Body of pancreas (tissue), 4 donors: ENCODE measurements around the gene ITGA8. TPM values are rescaled to one million over a fixed set of nuclear protein-coding genes. Genes with fewer than 3 reads are reported as not detected.
"Not testable (repeated sequence)": the region's sequence is repeated elsewhere in the genome, so short reads cannot be mapped to it uniquely, and the experiment has no call there.

ENCODE experiments used
- ATAC-seq: fragments of 150-250 bp; one replicate; pipeline ENCODE4 v1.9.1; 2016
- DNase-seq, 4 donors: peaks; one replicate each; pipeline ENCODE4 v3.0.0-alpha.2; 2019
- H3K27ac ChIP-seq, 4 donors: fragments of 200-600 bp; sonication (generic); 1 replicate in 3 of 4; 2 replicates in 1 of 4; pipeline versions ENCODE4 v1.5.1 to v1.6.1; 2016 to 2019; ENCODE audit warnings: mild to moderate bottlenecking in 1 of 4, mixed read lengths in 1 of 4, moderate library complexity in 1 of 4
- H3K27me3 ChIP-seq, 2 donors: fragments of 200-600 bp; sonication (generic); one replicate each; pipeline ENCODE4 v1.6.0; 2016; ENCODE audit warnings: mild to moderate bottlenecking in 1 of 2
- H3K36me3 ChIP-seq, 2 donors: fragments of 200-600 bp; sonication (generic); replicated peaks in 1 of 2; 2 replicates each; pipeline ENCODE4 v1.5.1; 2016; ENCODE audit warnings: low read depth in 2 of 2; ENCODE audit not compliant: insufficient read depth in 1 of 2
- H3K4me1 ChIP-seq: fragments of 200-600 bp; sonication (generic); one replicate; pipeline ENCODE4 v1.6.0; 2016
- H3K4me3 ChIP-seq, 2 donors: fragments of 200-600 bp; sonication (generic); 1 replicate in 1 of 2; 2 replicates in 1 of 2; pipeline ENCODE4 v1.5.1; 2016 to 2019
- H3K9me3 ChIP-seq, 3 donors: fragments of 200-600 bp; sonication (generic); 1 replicate in 2 of 3; 2 replicates in 1 of 3; pipeline ENCODE4 v1.5.1; 2016
- POLR2A ChIP-seq, 3 donors: fragments of 450-650 bp; IDR thresholded peaks; one replicate each; pipeline ENCODE4 v1.6.1; 2016; ENCODE audit warnings: antibody characterized with exemption in 3 of 3, mild to moderate bottlenecking in 2 of 3
- WGBS, 2 donors: methylation state at CpG; one replicate each; pipeline ENCODE4 v1.1.5; 2017; 5-methylcytosine and 5-hydroxymethylcytosine counted together
- intact Hi-C: fragments of 100-400 bp; cut with DNase I; formaldehyde crosslinking; loops from one replicate; pipeline ENCODE4 v1.15.1; 2023
- total RNA-seq, 2 donors: library from RNA; depleted of rRNA; stranded (reverse); fragments of >200 nt; gene quantifications; one replicate each; pipeline ENCODE4 v1.1.0, GENCODE V29; 2016
- TF ChIP-seq, protein P1 (sequence below), 7 experiments: fragments of 450-650 bp in 4 of 7; fragments of 200-600 bp in 3 of 7; sonication (generic) in 3 of 7; IDR thresholded peaks; one replicate each; pipeline ENCODE4 v1.5.1; 2016 to 2019; ENCODE audit warnings: antibody characterized with exemption in 7 of 7

Gene ITGA8
- total RNA-seq, 2 donors from 2014 or later, result 0.66 to 0.78 TPM

DNA sequence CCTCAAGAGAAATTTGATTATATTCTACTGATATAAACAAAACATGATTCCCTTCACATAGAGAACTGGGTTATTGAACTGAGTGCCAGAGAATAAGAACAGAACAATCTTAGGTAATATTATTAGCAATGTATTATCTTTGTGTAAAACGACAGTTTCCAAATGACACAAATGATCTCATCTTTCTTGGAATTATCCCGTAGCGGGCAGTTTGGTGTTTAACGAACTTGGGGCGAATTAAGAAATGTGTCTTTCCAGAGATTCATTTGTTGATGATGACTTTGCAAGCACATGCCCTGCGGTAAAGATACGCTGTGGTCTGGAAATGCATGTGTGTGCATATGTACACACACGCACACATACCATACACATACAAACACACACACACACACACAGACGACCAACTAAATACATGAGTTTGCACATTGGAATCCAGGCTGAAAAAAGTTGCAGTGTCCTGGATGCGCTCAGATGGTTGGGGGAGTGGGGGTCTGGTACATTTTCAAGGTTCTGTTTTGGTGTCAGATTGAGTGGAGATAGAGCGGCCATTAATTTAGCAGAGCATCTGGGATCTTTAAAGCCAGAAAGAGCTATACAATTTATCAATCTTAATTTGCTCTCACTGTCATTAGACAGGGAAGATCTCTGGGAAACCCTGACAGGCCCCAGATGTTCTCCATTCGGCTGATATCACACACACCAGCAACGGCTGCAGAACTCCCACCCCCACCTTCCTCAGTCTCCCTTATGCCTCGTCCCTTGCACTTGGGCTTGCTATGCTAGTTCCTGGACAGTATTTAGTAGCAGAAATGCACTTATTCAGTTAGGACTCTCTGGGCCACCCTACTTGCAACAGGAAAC, 236.3 kb downstream of the ITGA8 start:
- TF ChIP-seq, protein P1, sequence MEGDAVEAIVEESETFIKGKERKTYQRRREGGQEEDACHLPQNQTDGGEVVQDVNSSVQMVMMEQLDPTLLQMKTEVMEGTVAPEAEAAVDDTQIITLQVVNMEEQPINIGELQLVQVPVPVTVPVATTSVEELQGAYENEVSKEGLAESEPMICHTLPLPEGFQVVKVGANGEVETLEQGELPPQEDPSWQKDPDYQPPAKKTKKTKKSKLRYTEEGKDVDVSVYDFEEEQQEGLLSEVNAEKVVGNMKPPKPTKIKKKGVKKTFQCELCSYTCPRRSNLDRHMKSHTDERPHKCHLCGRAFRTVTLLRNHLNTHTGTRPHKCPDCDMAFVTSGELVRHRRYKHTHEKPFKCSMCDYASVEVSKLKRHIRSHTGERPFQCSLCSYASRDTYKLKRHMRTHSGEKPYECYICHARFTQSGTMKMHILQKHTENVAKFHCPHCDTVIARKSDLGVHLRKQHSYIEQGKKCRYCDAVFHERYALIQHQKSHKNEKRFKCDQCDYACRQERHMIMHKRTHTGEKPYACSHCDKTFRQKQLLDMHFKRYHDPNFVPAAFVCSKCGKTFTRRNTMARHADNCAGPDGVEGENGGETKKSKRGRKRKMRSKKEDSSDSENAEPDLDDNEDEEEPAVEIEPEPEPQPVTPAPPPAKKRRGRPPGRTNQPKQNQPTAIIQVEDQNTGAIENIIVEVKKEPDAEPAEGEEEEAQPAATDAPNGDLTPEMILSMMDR (IDR thresholded peaks at IDR 0.05), result no peak
- TF ChIP-seq POLR2A (IDR thresholded peaks at IDR 0.05), result no peak
- H3K4me1 ChIP-seq, result no peaks in the 10 kb centered on the region

DNA sequence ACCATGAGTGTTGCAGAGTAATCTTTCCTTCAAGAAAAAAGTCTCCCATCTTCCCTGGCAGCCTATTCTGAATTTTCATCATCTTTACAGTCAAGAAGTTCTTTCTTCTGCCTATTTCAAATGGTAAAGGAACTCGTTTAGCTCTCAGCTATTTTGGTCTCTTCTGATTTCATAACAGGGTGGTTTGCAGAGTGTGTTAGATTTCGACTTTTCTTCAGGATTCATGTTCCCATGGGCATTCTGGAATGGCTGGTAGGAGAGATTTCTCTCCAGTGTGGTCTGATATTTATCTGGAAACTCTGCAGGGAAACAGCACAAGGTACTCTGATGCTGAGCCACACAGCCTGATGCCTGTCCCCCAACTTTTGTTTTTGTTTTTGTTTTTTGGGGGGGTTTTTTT, 237.6 kb downstream of the ITGA8 start:
- Histone ChIP-seq H3K36me3 (no peaks in the 10 kb centered on the region), H3K27ac (no peak overlapping the region), H3K27me3 (no peaks in the 10 kb centered on the region), H3K4me1 (no peaks in the 10 kb centered on the region), H3K9me3 (no peaks in the 10 kb centered on the region), H3K4me3 (no peak overlapping the region)
- DNase-seq, result no peak
- no peak for ATAC-seq
- WGBS, 2 donors, result 25 to 28% methylated on average over 2 of the region's 2 CpGs
- no peak for TF ChIP-seq POLR2A (IDR thresholded peaks at IDR 0.05)
- TF ChIP-seq, protein P1 (IDR thresholded peaks at IDR 0.05), result no peak
- intact Hi-C loops, result no loop called here

More for the DNA sequence above, 236.3 kb downstream of the ITGA8 start:
- H3K36me3 ChIP-seq, result no peaks in the 10 kb centered on the region
- H3K27ac ChIP-seq, result no peak overlapping the region
- no peak for ATAC-seq
- H3K9me3 ChIP-seq, result no peaks in the 10 kb centered on the region
- no peak for DNase-seq
- 66 to 67% methylated on average over 14 of the region's 14 CpGs for WGBS, 2 donors
- intact Hi-C loops, result no loop called here
- no peaks in the 10 kb centered on the region for H3K27me3 ChIP-seq
- H3K4me3 ChIP-seq, result no peak overlapping the region

DNA sequence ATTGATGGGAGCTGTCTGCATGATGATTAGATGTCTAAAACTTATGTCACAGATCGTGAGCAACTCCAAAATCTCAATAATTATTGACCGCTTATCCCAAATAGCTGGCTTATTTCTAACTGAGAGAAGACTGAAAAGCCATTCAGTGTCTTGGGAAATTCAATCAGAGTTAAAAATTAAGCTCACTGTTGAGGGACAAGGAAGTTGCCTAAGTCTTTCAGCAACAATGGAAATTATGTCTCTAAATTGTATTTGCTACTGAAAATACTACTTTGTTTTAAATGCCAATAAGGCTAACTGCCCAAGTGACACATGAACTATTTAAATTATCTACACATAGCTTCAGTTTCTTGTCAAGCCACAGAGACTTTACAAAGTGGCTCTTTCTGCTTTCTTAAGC, 240.8 kb downstream of the ITGA8 start:
- no peaks in the 10 kb centered on the region for H3K36me3 ChIP-seq
- H3K4me3 ChIP-seq, result no peak overlapping the region
- H3K27me3 ChIP-seq, result no peaks in the 10 kb centered on the region
- ATAC-seq (no peak), DNase-seq (no peak)
- intact Hi-C loops, result no loop called here
- TF ChIP-seq POLR2A (IDR thresholded peaks at IDR 0.05), result no peak
- H3K27ac ChIP-seq, result no peak overlapping the region
- no peaks in the 10 kb centered on the region for H3K4me1 ChIP-seq
- H3K9me3 ChIP-seq, result no peaks in the 10 kb centered on the region
- WGBS, 2 donors, result 10% methylated on average over 2 of the region's 2 CpGs

DNA sequence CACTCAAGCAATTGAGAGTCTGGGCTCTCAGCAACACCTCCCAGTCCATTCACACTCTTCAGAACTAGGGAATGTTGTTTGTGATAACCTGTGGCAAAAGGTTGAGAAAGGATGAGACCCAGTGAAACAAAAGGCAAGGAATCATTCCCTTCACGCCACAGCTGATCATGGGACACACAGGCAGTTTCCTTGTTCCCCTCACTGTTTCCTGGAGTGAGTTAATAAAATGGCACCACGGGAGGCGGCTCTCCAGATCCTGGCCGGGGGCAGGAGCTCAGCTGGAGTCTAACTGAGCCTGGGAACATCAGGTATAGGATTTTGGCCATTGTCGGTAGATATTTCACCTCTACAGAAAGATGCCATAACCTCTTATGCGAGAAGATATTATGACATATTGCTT, 241.3 kb downstream of the ITGA8 start:
- H3K9me3 ChIP-seq, result no peaks in the 10 kb centered on the region
- 21 to 34% methylated on average over 6 of the region's 6 CpGs for WGBS, 2 donors
- intact Hi-C loops, result no loop called here
- no peak for ATAC-seq
- no peaks in the 10 kb centered on the region for H3K4me1 ChIP-seq
- H3K27ac ChIP-seq, result no peak overlapping the region
- no peaks in the 10 kb centered on the region for H3K27me3 ChIP-seq
- no peak for DNase-seq
- H3K4me3 ChIP-seq, result no peak overlapping the region
- H3K36me3 ChIP-seq, result no peaks in the 10 kb centered on the region
- TF ChIP-seq POLR2A (IDR thresholded peaks at IDR 0.05), result no peak
- TF ChIP-seq, protein P1 (IDR thresholded peaks at IDR 0.05), result no peak

DNA sequence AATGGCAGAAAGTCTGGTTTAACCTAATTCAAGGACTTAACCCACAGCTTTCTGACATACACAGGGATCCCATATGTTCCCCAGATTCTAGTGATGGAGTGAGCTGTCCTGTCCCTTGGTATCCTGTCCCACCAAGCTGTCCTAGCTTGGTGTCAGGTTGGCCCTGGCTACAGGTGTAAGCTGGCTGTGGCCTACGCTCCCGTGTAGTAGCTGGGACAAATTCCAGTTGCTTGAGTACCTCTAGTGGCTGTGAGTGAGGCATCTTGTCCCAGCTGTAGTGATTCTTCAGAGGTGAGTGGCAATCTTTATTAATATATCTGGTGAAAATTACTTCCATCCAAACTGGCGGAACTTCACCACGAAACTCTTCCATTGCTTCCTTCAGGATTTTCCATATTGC, 243.4 kb downstream of the ITGA8 start:
- no peak overlapping the region for H3K4me3 ChIP-seq
- intact Hi-C loops, result no loop called here
- H3K27me3 ChIP-seq, result no peaks in the 10 kb centered on the region
- no peaks in the 10 kb centered on the region for H3K9me3 ChIP-seq
- no peaks in the 10 kb centered on the region for H3K4me1 ChIP-seq
- TF ChIP-seq, protein P1 (IDR thresholded peaks at IDR 0.05), result no peak
- TF ChIP-seq POLR2A (IDR thresholded peaks at IDR 0.05), result no peak
- DNase-seq (no peak), ATAC-seq (no peak)
- H3K36me3 ChIP-seq, result no peaks in the 10 kb centered on the region
- no peak overlapping the region for H3K27ac ChIP-seq
- WGBS, 2 donors, result 82% methylated on average over 4 of the region's 4 CpGs

DNA sequence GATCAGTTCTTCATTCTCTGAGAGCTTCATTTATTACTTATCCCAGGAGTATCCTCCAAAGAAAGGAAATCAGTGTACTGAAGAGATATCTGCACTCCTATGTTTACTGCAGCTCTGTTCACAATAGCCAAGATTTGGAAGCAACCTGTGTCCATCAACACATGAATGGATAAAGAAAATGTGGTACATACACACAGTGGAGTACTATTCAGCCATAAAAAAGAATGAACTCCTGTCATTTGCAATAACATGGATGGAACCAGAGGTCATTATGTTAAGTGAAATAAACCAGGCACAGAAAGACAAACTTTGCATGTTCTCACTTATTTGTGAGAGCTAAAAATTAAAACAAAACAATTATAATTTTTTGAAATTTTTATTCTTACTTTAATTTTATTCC, 244.3 kb downstream of the ITGA8 start:
- H3K4me3 ChIP-seq, H3K27me3 ChIP-seq, H3K4me1 ChIP-seq, ATAC-seq, DNase-seq, H3K27ac ChIP-seq, H3K9me3 ChIP-seq, intact Hi-C loops, H3K36me3 ChIP-seq: not testable (repeated sequence)
